Neural cell (in vitro differentiated cells): ENCODE data around the gene ADGRF3. TPM values are rescaled to one million over a fixed set of nuclear protein-coding genes. Genes with fewer than 3 reads are reported as not detected.

Experiments
- H2AFZ ChIP-seq: fragments of 200-600, 300-800 bp; sonication (generic), shearing (Covaris generic); 2 replicates; pipeline ENCODE4 v1.6.0; 2014; ENCODE audit warnings: low read depth, mild to moderate bottlenecking, antibody characterized with exemption, low read length, moderate library complexity
- H3F3A ChIP-seq: fragments of 200-600 bp; shearing (Covaris generic); 2 replicates; pipeline ENCODE4 v1.6.1; 2016; ENCODE audit warnings: mild to moderate bottlenecking, moderate library complexity, mixed read lengths, antibody characterized with exemption, low read length; ENCODE audit not compliant: insufficient read depth, poor library complexity, severe bottlenecking
- H3K27ac ChIP-seq: fragments of 200-600, 300-800 bp; sonication (generic), shearing (Covaris generic); 2 replicates; pipeline ENCODE4 v1.5.1; 2014; ENCODE audit warnings: mild to moderate bottlenecking, low read length, moderate library complexity
- H3K27me3 ChIP-seq: fragments of 300-800, 200-600 bp; sonication (generic), shearing (Covaris generic); 2 replicates; pipeline ENCODE4 v1.6.0; 2014; ENCODE audit warnings: mild to moderate bottlenecking, low read depth, low read length, moderate library complexity; ENCODE audit not compliant: insufficient read depth
- H3K36me3 ChIP-seq: fragments of 300-800, 200-600 bp; sonication (generic), shearing (Covaris generic); 2 replicates; pipeline ENCODE4 v1.5.1; 2014; ENCODE audit warnings: mild to moderate bottlenecking, antibody characterized with exemption, low read length, moderate library complexity; ENCODE audit not compliant: insufficient read depth
- H3K4me2 ChIP-seq: fragments of 300-800, 200-600 bp; sonication (generic), shearing (Covaris generic); 2 replicates; pipeline ENCODE4 v1.6.0; 2014; ENCODE audit warnings: mild to moderate bottlenecking, low read length
- H3K4me3 ChIP-seq: fragments of 300-800, 200-600 bp; sonication (generic), shearing (Covaris generic); 2 replicates; pipeline ENCODE4 v1.5.1; 2014; ENCODE audit warnings: mild to moderate bottlenecking, low read length, moderate library complexity
- H3K79me2 ChIP-seq: fragments of 200-600 bp; shearing (Covaris generic); replicated peaks from 2 replicates; pipeline ENCODE4 v1.6.0; 2014; ENCODE audit warnings: mild to moderate bottlenecking, low read length, moderate library complexity; ENCODE audit not compliant: insufficient read depth
- H3K9ac ChIP-seq: fragments of 300-800, 200-600 bp; sonication (generic), shearing (Covaris generic); 2 replicates; pipeline ENCODE4 v1.6.1; 2016; ENCODE audit warnings: mild to moderate bottlenecking, low read length, mixed read lengths
- H3K9me2 ChIP-seq: fragments of 200-600 bp; shearing (Covaris generic); 2 replicates; pipeline ENCODE4 v1.6.1; 2016; ENCODE audit warnings: mild to moderate bottlenecking, low read length, mixed read lengths; ENCODE audit not compliant: insufficient read depth
- H3K9me3 ChIP-seq: fragments of 200-600, 300-800 bp; sonication (generic), shearing (Covaris generic); 2 replicates; pipeline ENCODE4 v1.6.1; 2016; ENCODE audit warnings: mild to moderate bottlenecking, mixed run types, low read length, moderate library complexity, mixed read lengths
- H4K20me1 ChIP-seq: fragments of 200-600 bp; shearing (Covaris generic); 2 replicates; pipeline ENCODE4 v1.6.1; 2016; ENCODE audit warnings: mild to moderate bottlenecking, mixed run types; ENCODE audit not compliant: insufficient read depth
- CTCF ChIP-seq: fragments of 450-650 bp; IDR thresholded peaks from 2 replicates; pipeline ENCODE4 v1.5.1; 2014; ENCODE audit warnings: antibody characterized with exemption, mild to moderate bottlenecking, moderate library complexity; ENCODE audit not compliant: poor library complexity, severe bottlenecking
- EP300 ChIP-seq: fragments of 450-650 bp; conservative IDR thresholded peaks from 2 replicates; pipeline ENCODE4 v1.6.1; 2014; ENCODE audit warnings: antibody characterized with exemption, mild to moderate bottlenecking, moderate library complexity; ENCODE audit not compliant: poor library complexity, severe bottlenecking
- EZH2 ChIP-seq: fragments of 200-600, 300-800 bp; shearing (Covaris generic), sonication (generic); IDR thresholded peaks from 2 replicates; pipeline ENCODE4 v1.6.1; 2014; ENCODE audit warnings: antibody characterized with exemption, low read length, borderline replicate concordance, mild to moderate bottlenecking; ENCODE audit not compliant: insufficient read depth, poor library complexity, severe bottlenecking
- MXI1 ChIP-seq: fragments of 450-650 bp; conservative IDR thresholded peaks from 2 replicates; pipeline ENCODE4 v1.6.1; 2014; ENCODE audit warnings: antibody characterized with exemption, mild to moderate bottlenecking; ENCODE audit not compliant: poor library complexity, severe bottlenecking
- POLR2AphosphoS5 ChIP-seq: IDR thresholded peaks from 2 replicates; pipeline ENCODE4 v1.6.1; 2012
- RAD21 ChIP-seq: fragments of 450-650 bp; conservative IDR thresholded peaks from 2 replicates; pipeline ENCODE4 v1.6.1; 2014; ENCODE audit warnings: antibody characterized with exemption, mild to moderate bottlenecking, moderate library complexity
- SMC3 ChIP-seq: fragments of 450-650 bp; conservative IDR thresholded peaks from 2 replicates; pipeline ENCODE4 v1.6.1; 2014; ENCODE audit warnings: antibody characterized with exemption, mild to moderate bottlenecking, moderate library complexity; ENCODE audit not compliant: poor library complexity
- TAF1 ChIP-seq: IDR thresholded peaks from 2 replicates; pipeline ENCODE4 v1.6.1; 2012; ENCODE audit warnings: low read depth
- polyA plus RNA-seq: library from polyadenylated mRNA; depleted of rRNA; stranded (reverse); fragments of >200 nt; gene quantifications from 2 replicates; pipeline ENCODE4 v1.2.3, GENCODE V29; 2014
- TF ChIP-seq, protein P1 (sequence below): IDR thresholded peaks from 2 replicates; pipeline ENCODE4 v1.6.1; 2012; ENCODE audit warnings: borderline replicate concordance

Gene ADGRF3
- polyA plus RNA-seq, 1 donor from 2014 or later, result 0.42 TPM

DNA sequence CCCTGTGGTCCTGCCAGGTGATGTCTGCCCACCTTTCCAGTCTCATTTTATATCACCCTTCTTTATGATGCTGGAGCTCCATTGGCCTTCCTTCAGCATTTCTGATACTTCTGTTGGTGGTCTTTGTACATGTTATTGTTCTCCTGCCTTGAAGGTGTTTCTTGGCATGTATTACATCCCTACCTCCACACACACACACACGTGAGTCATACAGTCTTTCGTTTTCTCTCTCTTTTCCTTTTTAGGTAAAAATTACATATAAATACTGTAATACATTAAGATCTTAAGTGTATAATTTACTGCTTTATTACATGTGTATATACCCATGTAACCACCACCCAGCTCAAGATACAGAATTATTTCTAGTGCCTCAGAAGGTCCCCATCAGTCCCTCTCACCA, 10.2 kb upstream of the ADGRF3 start:
- TF ChIP-seq, protein P1, sequence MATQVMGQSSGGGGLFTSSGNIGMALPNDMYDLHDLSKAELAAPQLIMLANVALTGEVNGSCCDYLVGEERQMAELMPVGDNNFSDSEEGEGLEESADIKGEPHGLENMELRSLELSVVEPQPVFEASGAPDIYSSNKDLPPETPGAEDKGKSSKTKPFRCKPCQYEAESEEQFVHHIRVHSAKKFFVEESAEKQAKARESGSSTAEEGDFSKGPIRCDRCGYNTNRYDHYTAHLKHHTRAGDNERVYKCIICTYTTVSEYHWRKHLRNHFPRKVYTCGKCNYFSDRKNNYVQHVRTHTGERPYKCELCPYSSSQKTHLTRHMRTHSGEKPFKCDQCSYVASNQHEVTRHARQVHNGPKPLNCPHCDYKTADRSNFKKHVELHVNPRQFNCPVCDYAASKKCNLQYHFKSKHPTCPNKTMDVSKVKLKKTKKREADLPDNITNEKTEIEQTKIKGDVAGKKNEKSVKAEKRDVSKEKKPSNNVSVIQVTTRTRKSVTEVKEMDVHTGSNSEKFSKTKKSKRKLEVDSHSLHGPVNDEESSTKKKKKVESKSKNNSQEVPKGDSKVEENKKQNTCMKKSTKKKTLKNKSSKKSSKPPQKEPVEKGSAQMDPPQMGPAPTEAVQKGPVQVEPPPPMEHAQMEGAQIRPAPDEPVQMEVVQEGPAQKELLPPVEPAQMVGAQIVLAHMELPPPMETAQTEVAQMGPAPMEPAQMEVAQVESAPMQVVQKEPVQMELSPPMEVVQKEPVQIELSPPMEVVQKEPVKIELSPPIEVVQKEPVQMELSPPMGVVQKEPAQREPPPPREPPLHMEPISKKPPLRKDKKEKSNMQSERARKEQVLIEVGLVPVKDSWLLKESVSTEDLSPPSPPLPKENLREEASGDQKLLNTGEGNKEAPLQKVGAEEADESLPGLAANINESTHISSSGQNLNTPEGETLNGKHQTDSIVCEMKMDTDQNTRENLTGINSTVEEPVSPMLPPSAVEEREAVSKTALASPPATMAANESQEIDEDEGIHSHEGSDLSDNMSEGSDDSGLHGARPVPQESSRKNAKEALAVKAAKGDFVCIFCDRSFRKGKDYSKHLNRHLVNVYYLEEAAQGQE, result no peak
- no peak for TF ChIP-seq SMC3
- no peak for TF ChIP-seq MXI1
- no peak for TF ChIP-seq POLR2AphosphoS5
- no peak for TF ChIP-seq EP300
- no peak for TF ChIP-seq TAF1
- Histone ChIP-seq H3K36me3 (no peaks in the 10 kb centered on the region), H3K4me2 (no peak overlapping the region), H2AFZ (no peak overlapping the region), H3K79me2 (peaks cover 20% of the 10 kb centered on the region), H3K9ac (no peak overlapping the region), H3K27ac (no peak overlapping the region), H3K9me2 (no peaks in the 10 kb centered on the region), H3K4me3 (no peak overlapping the region), H4K20me1 (no peaks in the 10 kb centered on the region), H3F3A (no peaks in the 10 kb centered on the region), H3K9me3 (no peaks in the 10 kb centered on the region), H3K27me3 (no peaks in the 10 kb centered on the region)

DNA sequence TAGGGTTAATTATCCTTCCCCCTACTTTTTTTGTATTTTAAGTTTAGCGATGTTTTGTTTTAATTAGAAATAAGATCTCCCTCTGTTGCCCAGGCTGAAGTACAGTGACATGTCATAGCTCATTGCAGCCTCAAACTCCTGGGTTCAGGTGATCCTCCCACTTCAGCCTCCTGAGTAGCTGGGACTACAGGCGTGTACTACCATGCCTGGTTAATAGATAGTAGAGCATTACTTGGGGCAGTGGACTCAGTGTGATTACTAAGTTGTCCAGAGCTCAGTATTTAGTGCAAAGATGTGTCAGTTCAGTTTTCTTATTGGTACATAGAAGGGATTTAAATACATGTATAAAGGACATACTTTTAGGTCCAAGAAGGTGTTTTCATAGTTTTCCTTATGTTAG, 9.5 kb upstream of the ADGRF3 start:
- Histone ChIP-seq H3K36me3 (no peaks in the 10 kb centered on the region), H2AFZ (no peak overlapping the region)

More for the DNA sequence above, 9.5 kb upstream of the ADGRF3 start:
- no peak for TF ChIP-seq SMC3
- TF ChIP-seq TAF1, result no peak
- TF ChIP-seq RAD21, result no peak
- no peak for TF ChIP-seq EZH2
- no peak for TF ChIP-seq POLR2AphosphoS5
- no peak for TF ChIP-seq MXI1
- TF ChIP-seq CTCF, result no peak
- TF ChIP-seq, protein P1, result no peak
- TF ChIP-seq EP300, result no peak
- H3K27ac ChIP-seq, result no peak overlapping the region
- no peaks in the 10 kb centered on the region for H3K9me2 ChIP-seq
- no peak overlapping the region for H3K4me2 ChIP-seq
- no peaks in the 10 kb centered on the region for H3F3A ChIP-seq
- no peaks in the 10 kb centered on the region for H4K20me1 ChIP-seq
- peaks cover 26% of the 10 kb centered on the region for H3K79me2 ChIP-seq
- H3K4me3 ChIP-seq, result no peak overlapping the region
- no peaks in the 10 kb centered on the region for H3K9me3 ChIP-seq
- H3K27me3 ChIP-seq, result no peaks in the 10 kb centered on the region
- no peak overlapping the region for H3K9ac ChIP-seq
